ENCODE data around the gene GPR3. TPM values are rescaled to one million over a fixed set of nuclear protein-coding genes. Genes with fewer than 3 reads are reported as not detected.
"Not testable (repeated sequence)": the region's sequence is repeated elsewhere in the genome, so short reads cannot be mapped to it uniquely, and the experiment has no call there.

The GPR3 gene
- total and polyA plus RNA-seq, 4 donors, result under 0.01 to 0.30 TPM; not detected in 2

- Histone ChIP-seq H3K27me3 (ENCODE audit: control insufficient read depth in 4 of 4, insufficient read depth in 4 of 4, low read length in 3 of 4) (no peaks in the 10 kb centered on the region), H3K27ac (ENCODE audit: low read depth in 1 of 2, low read length in 2 of 2) (no peak within 1 kb of the TSS), H3K36me3 (ENCODE audit: control insufficient read depth in 4 of 4, insufficient read depth in 3 of 4, low read depth in 1 of 4, low read length in 3 of 4) (no peaks in the 10 kb centered on the region), H3K9me3 (ENCODE audit: control insufficient read depth in 4 of 4, low read length in 3 of 4) (no peaks in the 10 kb centered on the region), H3K4me3 (ENCODE audit: low read depth in 1 of 3, low read length in 3 of 3) (peak within 1 kb of the TSS in 1 of 3 donors; percentile 3), H3K4me1 (ENCODE audit: control insufficient read depth in 4 of 4, insufficient read depth in 4 of 4, low read length in 3 of 4) (no peaks in the 10 kb centered on the region), H3K9ac (ENCODE audit: low read depth in 1 of 2, low read length in 2 of 2) (no peak within 1 kb of the TSS)
- 20% methylated on average over 43 of the region's 43 CpGs for WGBS
- no peak for DNase-seq (ENCODE audit: low spot score)
- TF ChIP-seq RAD21 (IDR thresholded peaks at IDR 0.05) (no peak), HNF4A (conservative IDR thresholded peaks at IDR 0.05) (no peak)
These were observed 9.3 kb upstream of the GPR3 start, which contains the start of gene CD164L2 for GRCh38 chr1:27383039-27383605. CD164L2 (minus strand) TSS chr1:27383333; CDS start chr1:27383239, 94 bp downstream.

- H3K4me1 ChIP-seq (ENCODE audit: control insufficient read depth in 4 of 4, insufficient read depth in 4 of 4, low read length in 3 of 4), result no peaks in the 10 kb centered on the region
- no peaks in the 10 kb centered on the region for H3K9me3 ChIP-seq (ENCODE audit: control insufficient read depth in 4 of 4, low read length in 3 of 4)
- no peak for TF ChIP-seq RAD21 (IDR thresholded peaks at IDR 0.05)
- DNase-seq (ENCODE audit: low spot score), result no peak
- no peak overlapping the region for H3K4me3 ChIP-seq (ENCODE audit: low read depth in 1 of 3, low read length in 3 of 3)
- no peaks in the 10 kb centered on the region for H3K36me3 ChIP-seq (ENCODE audit: control insufficient read depth in 4 of 4, insufficient read depth in 3 of 4, low read depth in 1 of 4, low read length in 3 of 4)
- H3K27me3 ChIP-seq (ENCODE audit: control insufficient read depth in 4 of 4, insufficient read depth in 4 of 4, low read length in 3 of 4), result no peaks in the 10 kb centered on the region
- H3K27ac ChIP-seq (ENCODE audit: low read depth in 1 of 2, low read length in 2 of 2), result no peak overlapping the region
- WGBS, result 91% methylated on average over 13 of the region's 13 CpGs
- no peak overlapping the region for H3K9ac ChIP-seq (ENCODE audit: low read depth in 1 of 2, low read length in 2 of 2)
These were observed 8.8 kb upstream of the GPR3 start for GRCh38 chr1:27383661-27384060.

GRCh38 chr1:27384797-27385196 is 7.6 kb upstream of the GPR3 start:
- H3K27ac ChIP-seq (ENCODE audit: low read depth in 1 of 2, low read length in 2 of 2); DNase-seq (ENCODE audit: low spot score); H3K27me3 ChIP-seq (ENCODE audit: control insufficient read depth in 4 of 4, insufficient read depth in 4 of 4, low read length in 3 of 4); H3K9ac ChIP-seq (ENCODE audit: low read depth in 1 of 2, low read length in 2 of 2); H3K36me3 ChIP-seq (ENCODE audit: control insufficient read depth in 4 of 4, insufficient read depth in 3 of 4, low read depth in 1 of 4, low read length in 3 of 4); H3K9me3 ChIP-seq (ENCODE audit: control insufficient read depth in 4 of 4, low read length in 3 of 4); H3K4me3 ChIP-seq (ENCODE audit: low read depth in 1 of 3, low read length in 3 of 3); H3K4me1 ChIP-seq (ENCODE audit: control insufficient read depth in 4 of 4, insufficient read depth in 4 of 4, low read length in 3 of 4): not testable (repeated sequence)
- 91% methylated on average over 3 of the region's 3 CpGs for WGBS

GRCh38 chr1:27388337-27389005 is 4.0 kb upstream of the GPR3 start:
- peak; percentile 76 for DNase-seq (ENCODE audit: low spot score)
- Histone ChIP-seq H3K27me3 (ENCODE audit: control insufficient read depth in 4 of 4, insufficient read depth in 4 of 4, low read length in 3 of 4) (no peaks in the 10 kb centered on the region), H3K9ac (ENCODE audit: low read depth in 1 of 2, low read length in 2 of 2) (no peak overlapping the region), H3K36me3 (ENCODE audit: control insufficient read depth in 4 of 4, insufficient read depth in 3 of 4, low read depth in 1 of 4, low read length in 3 of 4) (no peaks in the 10 kb centered on the region), H3K4me3 (ENCODE audit: low read depth in 1 of 3, low read length in 3 of 3) (no peak overlapping the region), H3K27ac (ENCODE audit: low read depth in 1 of 2, low read length in 2 of 2) (no peak overlapping the region), H3K4me1 (ENCODE audit: control insufficient read depth in 4 of 4, insufficient read depth in 4 of 4, low read length in 3 of 4) (peaks cover 5 to 12% (median 8%) of the 10 kb centered on the region in 4 donors), H3K9me3 (ENCODE audit: control insufficient read depth in 4 of 4, low read length in 3 of 4) (no peaks in the 10 kb centered on the region)
- TF ChIP-seq RXRA (IDR thresholded peaks at IDR 0.05) (no peak), RAD21 (IDR thresholded peaks at IDR 0.05) (peak; percentile 85 to 90), JUND (IDR thresholded peaks at IDR 0.05) (no peak), GABPA (IDR thresholded peaks at IDR 0.05 in 1 of 2, conservative IDR thresholded peaks at IDR 0.05 in 1 of 2) (no peak), HNF4A (conservative IDR thresholded peaks at IDR 0.05) (peak in 1 of 2 donors; percentile 6)
- TF ChIP-seq, protein P1, sequence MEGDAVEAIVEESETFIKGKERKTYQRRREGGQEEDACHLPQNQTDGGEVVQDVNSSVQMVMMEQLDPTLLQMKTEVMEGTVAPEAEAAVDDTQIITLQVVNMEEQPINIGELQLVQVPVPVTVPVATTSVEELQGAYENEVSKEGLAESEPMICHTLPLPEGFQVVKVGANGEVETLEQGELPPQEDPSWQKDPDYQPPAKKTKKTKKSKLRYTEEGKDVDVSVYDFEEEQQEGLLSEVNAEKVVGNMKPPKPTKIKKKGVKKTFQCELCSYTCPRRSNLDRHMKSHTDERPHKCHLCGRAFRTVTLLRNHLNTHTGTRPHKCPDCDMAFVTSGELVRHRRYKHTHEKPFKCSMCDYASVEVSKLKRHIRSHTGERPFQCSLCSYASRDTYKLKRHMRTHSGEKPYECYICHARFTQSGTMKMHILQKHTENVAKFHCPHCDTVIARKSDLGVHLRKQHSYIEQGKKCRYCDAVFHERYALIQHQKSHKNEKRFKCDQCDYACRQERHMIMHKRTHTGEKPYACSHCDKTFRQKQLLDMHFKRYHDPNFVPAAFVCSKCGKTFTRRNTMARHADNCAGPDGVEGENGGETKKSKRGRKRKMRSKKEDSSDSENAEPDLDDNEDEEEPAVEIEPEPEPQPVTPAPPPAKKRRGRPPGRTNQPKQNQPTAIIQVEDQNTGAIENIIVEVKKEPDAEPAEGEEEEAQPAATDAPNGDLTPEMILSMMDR (IDR thresholded peaks at IDR 0.05; ENCODE audit: low read depth, low read length, missing input control), result peak; percentile 88
- 43% methylated on average over 5 of the region's 5 CpGs for WGBS
